Measurements from ENCODE around the gene BMPR1B. TPM values are rescaled to one million over a fixed set of nuclear protein-coding genes. Genes with fewer than 3 reads are reported as not detected.

BMPR1B gene
- total RNA-seq, 1 experiment from 2014 or later: 0.35 TPM

GRCh38 chr4:94979621-94980020, 221.9 kb downstream of the BMPR1B start:
- Histone ChIP-seq H3K27me3 (ENCODE audit: insufficient read depth, low read length) (no peaks in the 10 kb centered on the region), H3K4ac (ENCODE audit: low read depth, low read length) (no peak overlapping the region), H3K9ac (ENCODE audit: extremely low read depth, insufficient read length, low read length) (no peak overlapping the region), H3K27ac (ENCODE audit: insufficient read length, low read depth, low read length) (no peak overlapping the region), H3K79me1 (ENCODE audit: insufficient read depth, low read depth, low read length, poor library complexity, severe bottlenecking) (no peaks in the 10 kb centered on the region), H3K23me2 (ENCODE audit: insufficient read length, low read depth, low read length, poor library complexity, severe bottlenecking) (no peaks in the 10 kb centered on the region), H4K91ac (ENCODE audit: insufficient read length, low read depth, low read length) (no peak overlapping the region), H4K5ac (ENCODE audit: insufficient read length, low read depth, low read length) (no peak overlapping the region), H2BK12ac (ENCODE audit: insufficient read length, low read depth, low read length) (no peak overlapping the region), H3K23ac (ENCODE audit: insufficient read length, low read depth, low read length) (no peak overlapping the region), H4K20me1 (ENCODE audit: control insufficient read depth, insufficient read depth, insufficient read length) (no peaks in the 10 kb centered on the region), H3K4me1 (ENCODE audit: insufficient read depth, low read length) (no peaks in the 10 kb centered on the region), H3K18ac (ENCODE audit: insufficient read length, low read depth, low read length) (no peak overlapping the region), H2BK15ac (ENCODE audit: low read depth, low read length) (no peak overlapping the region), H2AK5ac (ENCODE audit: insufficient read length, low read length) (no peak overlapping the region), H3K56ac (ENCODE audit: insufficient read length, low read depth, low read length) (no peak overlapping the region), H3K9me3 (ENCODE audit: control insufficient read depth, low read depth, low read length) (no peaks in the 10 kb centered on the region), H2BK120ac (ENCODE audit: low read depth, low read length, poor library complexity, severe bottlenecking) (no peak overlapping the region), H2BK5ac (ENCODE audit: insufficient read length, low read length) (no peak overlapping the region), H4K8ac (replicated peaks; ENCODE audit: insufficient read length, low read depth, low read length) (no peak overlapping the region), H2BK20ac (ENCODE audit: low read depth, low read length, poor library complexity, severe bottlenecking) (no peak overlapping the region), H3T11ph (ENCODE audit: low read length) (no peak overlapping the region), H3K14ac (ENCODE audit: insufficient read depth, low read length) (no peak overlapping the region), H2AFZ (ENCODE audit: low read length) (no peak overlapping the region), H3K4me2 (ENCODE audit: insufficient read depth, insufficient read length, low read length) (no peak overlapping the region), H3K79me2 (ENCODE audit: insufficient read depth, low read length) (no peaks in the 10 kb centered on the region)
- Mint-ChIP-seq H3K9me3 (no peaks in the 10 kb centered on the region), H3K4me3 (no peak overlapping the region), H3K36me3 (ENCODE audit: insufficient read depth in 1 of 3, low read depth in 3 of 3) (no peaks in the 10 kb centered on the region), H3K27ac (no peak overlapping the region), H3K4me1 (no peaks in the 10 kb centered on the region), H3K27me3 (ENCODE audit: low read depth) (no peaks in the 10 kb centered on the region)
- no peak for TF ChIP-seq CTCF (conservative IDR thresholded peaks at IDR 0.05)
- no peak for DNase-seq
- no CpG with 5 or more reads among the region's 5 CpGs for WGBS (ENCODE audit: extremely low coverage, insufficient read length, low lambda C conversion rate)

Data from H9 (cell line).